Measurements from ENCODE around the gene TRIM32.

Gene TRIM32

DNA sequence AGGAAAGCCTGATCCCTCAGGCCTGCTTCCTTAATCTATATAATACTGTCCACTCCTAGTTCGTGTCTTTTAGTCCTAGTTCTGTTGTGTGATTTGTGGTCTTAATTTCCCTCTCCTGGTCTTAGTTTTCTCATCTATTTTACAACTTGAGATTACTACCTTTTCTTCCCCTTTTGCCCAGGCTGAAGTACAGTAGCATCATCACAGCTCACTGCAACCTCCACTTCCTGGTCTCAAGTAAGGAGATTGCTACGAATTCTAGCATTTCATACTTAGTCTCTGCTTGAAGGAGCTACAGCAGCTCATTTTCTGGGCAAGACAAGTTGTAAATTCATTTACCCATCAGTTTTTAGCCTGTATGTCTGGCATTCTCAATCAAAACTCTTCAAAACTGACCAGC is 5.5 kb downstream of the TRIM32 start:
- H3K9me3 ChIP-seq (ENCODE audit: control insufficient read depth in 1 of 2, low read length in 2 of 2) = no peaks in the 10 kb centered on the region
- peaks cover 23 to 28% of the 10 kb centered on the region in 2 donors for H3K4me1 ChIP-seq (ENCODE audit: control insufficient read depth in 1 of 2, insufficient read depth in 2 of 2, low read length in 2 of 2)
- no peak overlapping the region for H3K27ac ChIP-seq (ENCODE audit: low read depth, low read length)

GRCh38 chr9:116693233-116693731 is 6.2 kb downstream of the TRIM32 start:
- H3K4me1 ChIP-seq (ENCODE audit: control insufficient read depth in 1 of 2, insufficient read depth in 2 of 2, low read length in 2 of 2) = peaks cover 16 to 23% of the 10 kb centered on the region in 2 donors

More for the DNA sequence above, 5.5 kb downstream of the TRIM32 start:
- Histone ChIP-seq H3K27me3 (ENCODE audit: control insufficient read depth in 1 of 2, insufficient read depth in 2 of 2, low read length in 2 of 2) (no peaks in the 10 kb centered on the region), H3K36me3 (ENCODE audit: control insufficient read depth in 1 of 2, insufficient read depth in 2 of 2, low read length in 2 of 2) (peaks cover 2 to 5% of the 10 kb centered on the region in 2 donors), H3K4me3 (ENCODE audit: low read depth in 1 of 2, low read length in 2 of 2) (no peak overlapping the region), H3K9ac (ENCODE audit: low read depth in 1 of 2, low read length in 2 of 2) (no peak overlapping the region)

GRCh38 chr9:116694785-116695291 is 7.7 kb downstream of the TRIM32 start:
- peaks cover under 1 to 7% of the 10 kb centered on the region in 2 donors for H3K4me1 ChIP-seq (ENCODE audit: control insufficient read depth in 1 of 2, insufficient read depth in 2 of 2, low read length in 2 of 2)
- H3K9ac ChIP-seq (ENCODE audit: low read depth in 1 of 2, low read length in 2 of 2) = no peak overlapping the region
- H3K9me3 ChIP-seq (ENCODE audit: control insufficient read depth in 1 of 2, low read length in 2 of 2) = no peaks in the 10 kb centered on the region
- H3K27ac ChIP-seq (ENCODE audit: low read depth, low read length) = no peak overlapping the region
- peaks cover 16 to 27% of the 10 kb centered on the region in 2 donors for H3K36me3 ChIP-seq (ENCODE audit: control insufficient read depth in 1 of 2, insufficient read depth in 2 of 2, low read length in 2 of 2)
- no peaks in the 10 kb centered on the region for H3K27me3 ChIP-seq (ENCODE audit: control insufficient read depth in 1 of 2, insufficient read depth in 2 of 2, low read length in 2 of 2)
- H3K4me3 ChIP-seq (ENCODE audit: low read depth in 1 of 2, low read length in 2 of 2) = no peak overlapping the region

More at GRCh38 chr9:116693233-116693731, 6.2 kb downstream of the TRIM32 start:
- H3K27me3 ChIP-seq (ENCODE audit: control insufficient read depth in 1 of 2, insufficient read depth in 2 of 2, low read length in 2 of 2) = no peaks in the 10 kb centered on the region
- no peak overlapping the region for H3K27ac ChIP-seq (ENCODE audit: low read depth, low read length)
- no peak overlapping the region for H3K4me3 ChIP-seq (ENCODE audit: low read depth in 1 of 2, low read length in 2 of 2)
- H3K9me3 ChIP-seq (ENCODE audit: control insufficient read depth in 1 of 2, low read length in 2 of 2) = no peaks in the 10 kb centered on the region
- no peak overlapping the region for H3K9ac ChIP-seq (ENCODE audit: low read depth in 1 of 2, low read length in 2 of 2)
- H3K36me3 ChIP-seq (ENCODE audit: control insufficient read depth in 1 of 2, insufficient read depth in 2 of 2, low read length in 2 of 2) = peaks cover 8 to 12% of the 10 kb centered on the region in 2 donors

DNA sequence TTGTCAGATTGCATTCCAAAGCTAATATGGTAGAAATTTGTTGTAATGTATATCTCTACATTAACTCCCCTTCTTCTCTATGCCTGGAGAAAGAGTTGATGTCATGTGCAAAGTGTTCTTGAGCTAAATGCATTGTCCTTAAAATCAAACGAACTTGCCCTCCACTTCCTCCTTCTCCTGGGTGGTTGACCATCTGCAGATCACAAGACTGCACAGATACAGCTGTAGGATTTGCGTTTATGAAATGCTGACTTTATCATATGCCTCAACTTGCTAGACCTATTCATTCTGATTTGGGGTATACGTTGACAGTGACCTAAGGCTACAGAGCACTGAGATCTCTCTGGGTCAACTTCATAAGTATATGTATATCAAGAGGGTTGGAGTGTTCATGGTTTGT is 8.3 kb downstream of the TRIM32 start:
- Histone ChIP-seq H3K9me3 (ENCODE audit: control insufficient read depth in 1 of 2, low read length in 2 of 2) (no peaks in the 10 kb centered on the region), H3K27me3 (ENCODE audit: control insufficient read depth in 1 of 2, insufficient read depth in 2 of 2, low read length in 2 of 2) (no peaks in the 10 kb centered on the region), H3K27ac (ENCODE audit: low read depth, low read length) (no peak overlapping the region), H3K4me3 (ENCODE audit: low read depth in 1 of 2, low read length in 2 of 2) (no peak overlapping the region), H3K4me1 (ENCODE audit: control insufficient read depth in 1 of 2, insufficient read depth in 2 of 2, low read length in 2 of 2) (peaks cover 0 to 2% of the 10 kb centered on the region in 2 donors), H3K36me3 (ENCODE audit: control insufficient read depth in 1 of 2, insufficient read depth in 2 of 2, low read length in 2 of 2) (peaks cover 20 to 33% of the 10 kb centered on the region in 2 donors), H3K9ac (ENCODE audit: low read depth in 1 of 2, low read length in 2 of 2) (no peak overlapping the region)

- Histone ChIP-seq H3K4me1 (ENCODE audit: control insufficient read depth in 1 of 2, insufficient read depth in 2 of 2, low read length in 2 of 2) (no peaks in the 10 kb centered on the region), H3K27ac (ENCODE audit: low read depth, low read length) (no peak overlapping the region), H3K27me3 (ENCODE audit: control insufficient read depth in 1 of 2, insufficient read depth in 2 of 2, low read length in 2 of 2) (no peaks in the 10 kb centered on the region), H3K9ac (ENCODE audit: low read depth in 1 of 2, low read length in 2 of 2) (no peak overlapping the region), H3K36me3 (ENCODE audit: control insufficient read depth in 1 of 2, insufficient read depth in 2 of 2, low read length in 2 of 2) (peaks cover 20 to 34% of the 10 kb centered on the region in 2 donors), H3K4me3 (ENCODE audit: low read depth in 1 of 2, low read length in 2 of 2) (no peak overlapping the region), H3K9me3 (ENCODE audit: control insufficient read depth in 1 of 2, low read length in 2 of 2) (no peaks in the 10 kb centered on the region)
Measured at GRCh38 chr9:116697362-116697761, 10.3 kb downstream of the TRIM32 start.

DNA sequence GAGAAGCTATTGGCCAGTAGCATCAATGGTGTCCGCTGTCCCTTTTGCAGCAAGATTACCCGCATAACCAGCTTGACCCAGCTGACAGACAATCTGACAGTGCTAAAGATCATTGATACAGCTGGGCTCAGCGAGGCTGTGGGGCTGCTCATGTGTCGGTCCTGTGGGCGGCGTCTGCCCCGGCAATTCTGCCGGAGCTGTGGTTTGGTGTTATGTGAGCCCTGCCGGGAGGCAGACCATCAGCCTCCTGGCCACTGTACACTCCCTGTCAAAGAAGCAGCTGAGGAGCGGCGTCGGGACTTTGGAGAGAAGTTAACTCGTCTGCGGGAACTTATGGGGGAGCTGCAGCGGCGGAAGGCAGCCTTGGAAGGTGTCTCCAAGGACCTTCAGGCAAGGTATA is 10.8 kb downstream of the TRIM32 start:
- H3K9ac ChIP-seq (ENCODE audit: low read depth in 1 of 2, low read length in 2 of 2) = no peak overlapping the region
- H3K27ac ChIP-seq (ENCODE audit: low read depth, low read length) = no peak overlapping the region
- no peak overlapping the region for H3K4me3 ChIP-seq (ENCODE audit: low read depth in 1 of 2, low read length in 2 of 2)
- peaks cover 20 to 34% of the 10 kb centered on the region in 2 donors for H3K36me3 ChIP-seq (ENCODE audit: control insufficient read depth in 1 of 2, insufficient read depth in 2 of 2, low read length in 2 of 2)
- no peaks in the 10 kb centered on the region for H3K9me3 ChIP-seq (ENCODE audit: control insufficient read depth in 1 of 2, low read length in 2 of 2)
- H3K27me3 ChIP-seq (ENCODE audit: control insufficient read depth in 1 of 2, insufficient read depth in 2 of 2, low read length in 2 of 2) = no peaks in the 10 kb centered on the region
- no peaks in the 10 kb centered on the region for H3K4me1 ChIP-seq (ENCODE audit: control insufficient read depth in 1 of 2, insufficient read depth in 2 of 2, low read length in 2 of 2)

- H3K9ac ChIP-seq (ENCODE audit: low read depth in 1 of 2, low read length in 2 of 2) = no peak overlapping the region
- no peak overlapping the region for H3K27ac ChIP-seq (ENCODE audit: low read depth, low read length)
Measured at GRCh38 chr9:116700279-116700678, 13.2 kb downstream of the TRIM32 start.

DNA sequence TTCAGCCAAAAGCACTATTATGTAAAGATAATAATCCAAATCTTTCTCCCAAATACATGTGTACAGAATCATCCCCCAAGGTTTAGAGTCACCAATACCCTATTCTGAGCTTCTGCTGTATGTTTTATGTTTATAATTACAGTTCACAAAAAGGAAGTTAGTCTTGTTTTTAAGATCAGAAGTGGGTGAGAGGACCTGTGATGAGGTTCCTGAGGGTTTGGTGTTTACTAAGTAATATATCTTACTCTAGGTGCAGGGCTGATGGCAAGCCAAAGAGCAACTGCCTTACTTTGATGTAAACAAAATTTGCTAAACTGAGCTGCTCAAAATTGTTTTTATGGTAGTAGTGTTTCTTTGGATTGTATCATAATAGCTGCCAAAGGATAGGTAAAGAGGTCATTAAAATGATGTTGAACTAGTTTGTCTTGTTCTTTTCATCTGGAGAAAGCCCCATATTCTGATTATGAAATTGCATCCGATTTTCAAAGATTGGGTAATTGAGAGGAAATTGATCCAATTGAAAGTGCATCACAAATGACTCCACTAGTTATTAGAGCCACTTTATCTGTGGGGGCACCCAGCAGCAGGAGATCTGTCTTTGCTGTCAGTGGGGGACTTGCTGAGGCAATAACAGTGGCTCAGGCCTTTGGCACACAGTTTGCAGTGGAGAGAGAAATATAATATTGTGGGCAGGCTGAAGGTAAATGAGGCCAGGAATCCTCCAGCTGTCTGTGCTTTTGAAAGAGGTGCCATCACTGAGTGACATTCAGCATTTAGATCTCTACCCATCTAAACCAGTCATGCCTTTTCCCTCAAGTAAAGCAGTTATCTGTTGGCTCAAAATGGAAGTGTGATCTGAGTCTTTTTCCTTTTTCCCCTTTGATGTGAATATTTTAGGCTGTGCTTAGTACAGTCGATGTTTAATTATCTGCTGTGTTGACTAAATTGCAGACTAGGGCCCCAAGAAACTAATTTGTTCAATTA is 14.1 kb downstream of the TRIM32 start:
- H3K27ac ChIP-seq (ENCODE audit: low read depth, low read length) = no peak overlapping the region
- H3K27me3 ChIP-seq (ENCODE audit: control insufficient read depth in 1 of 2, insufficient read depth in 2 of 2, low read length in 2 of 2) = no peaks in the 10 kb centered on the region
- H3K36me3 ChIP-seq (ENCODE audit: control insufficient read depth in 1 of 2, insufficient read depth in 2 of 2, low read length in 2 of 2) = peaks cover 20 to 34% of the 10 kb centered on the region in 2 donors
- no peaks in the 10 kb centered on the region for H3K9me3 ChIP-seq (ENCODE audit: control insufficient read depth in 1 of 2, low read length in 2 of 2)
- H3K9ac ChIP-seq (ENCODE audit: low read depth in 1 of 2, low read length in 2 of 2) = no peak overlapping the region
- H3K4me3 ChIP-seq (ENCODE audit: low read depth in 1 of 2, low read length in 2 of 2) = no peak overlapping the region
- H3K4me1 ChIP-seq (ENCODE audit: control insufficient read depth in 1 of 2, insufficient read depth in 2 of 2, low read length in 2 of 2) = no peaks in the 10 kb centered on the region

More at GRCh38 chr9:116700279-116700678, 13.2 kb downstream of the TRIM32 start:
- no peaks in the 10 kb centered on the region for H3K27me3 ChIP-seq (ENCODE audit: control insufficient read depth in 1 of 2, insufficient read depth in 2 of 2, low read length in 2 of 2)
- no peaks in the 10 kb centered on the region for H3K9me3 ChIP-seq (ENCODE audit: control insufficient read depth in 1 of 2, low read length in 2 of 2)
- no peak overlapping the region for H3K4me3 ChIP-seq (ENCODE audit: low read depth in 1 of 2, low read length in 2 of 2)
- H3K36me3 ChIP-seq (ENCODE audit: control insufficient read depth in 1 of 2, insufficient read depth in 2 of 2, low read length in 2 of 2) = peaks cover 20 to 34% of the 10 kb centered on the region in 2 donors
- H3K4me1 ChIP-seq (ENCODE audit: control insufficient read depth in 1 of 2, insufficient read depth in 2 of 2, low read length in 2 of 2) = no peaks in the 10 kb centered on the region

GRCh38 chr9:116701940-116702642 is 15.0 kb downstream of the TRIM32 start:
- H3K27ac ChIP-seq (ENCODE audit: low read depth, low read length) = no peak overlapping the region
- H3K27me3 ChIP-seq (ENCODE audit: control insufficient read depth in 1 of 2, insufficient read depth in 2 of 2, low read length in 2 of 2) = no peaks in the 10 kb centered on the region
- H3K9me3 ChIP-seq (ENCODE audit: control insufficient read depth in 1 of 2, low read length in 2 of 2) = no peaks in the 10 kb centered on the region
- H3K36me3 ChIP-seq (ENCODE audit: control insufficient read depth in 1 of 2, insufficient read depth in 2 of 2, low read length in 2 of 2) = peaks cover 20 to 34% of the 10 kb centered on the region in 2 donors
- H3K4me3 ChIP-seq (ENCODE audit: low read depth in 1 of 2, low read length in 2 of 2) = no peak overlapping the region
- no peaks in the 10 kb centered on the region for H3K4me1 ChIP-seq (ENCODE audit: control insufficient read depth in 1 of 2, insufficient read depth in 2 of 2, low read length in 2 of 2)
- no peak overlapping the region for H3K9ac ChIP-seq (ENCODE audit: low read depth in 1 of 2, low read length in 2 of 2)

Data from duodenal mucosa (tissue), 2 donors.